IPS DF 4.7 (cell line): ENCODE data around the gene ERP44.
"Not testable (repeated sequence)": the region's sequence is repeated elsewhere in the genome, so short reads cannot be mapped to it uniquely, and the experiment has no call there.

Experiments used
- DNase-seq: peaks from one replicate; pipeline ENCODE4 v3.0.0-alpha.2; 2013; ENCODE audit warnings: low spot score; ENCODE audit errors: extremely low read depth

ERP44 gene

GRCh38 chr9:100098887-100099721 is at the start of gene ERP44, which contains the start of gene INVS:
ERP44 (minus strand) TSS chr9:100099000; CDS start chr9:100098840, 160 bp downstream.
INVS (plus strand) TSS chr9:100099243; CDS start chr9:100104522, 5,279 bp downstream.
- DNase-seq, result peak; percentile 98

- not testable (repeated sequence) for DNase-seq
These were observed 47.2 kb upstream of the ERP44 start for GRCh38 chr9:100145976-100146375.

GRCh38 chr9:100145167-100145934 is 46.6 kb upstream of the ERP44 start:
- not testable (repeated sequence) for DNase-seq

- not testable (repeated sequence) for DNase-seq
These were observed 43.1 kb upstream of the ERP44 start for GRCh38 chr9:100141862-100142261.

- DNase-seq, result not testable (repeated sequence)
These were observed 41.5 kb upstream of the ERP44 start for GRCh38 chr9:100140303-100140702.

GRCh38 chr9:100136799-100137198 is 38.0 kb upstream of the ERP44 start:
- DNase-seq, result not testable (repeated sequence)

- DNase-seq, result no peak
These were observed 35.9 kb upstream of the ERP44 start for GRCh38 chr9:100134731-100135130.

- no peak for DNase-seq
These were observed 33.2 kb upstream of the ERP44 start for GRCh38 chr9:100131875-100132430.

- DNase-seq, result no peak
These were observed 32.4 kb upstream of the ERP44 start for GRCh38 chr9:100131216-100131615.

GRCh38 chr9:100129772-100130171 is 31.0 kb upstream of the ERP44 start:
- DNase-seq, result no peak

GRCh38 chr9:100126423-100126822 is 27.6 kb upstream of the ERP44 start:
- no peak for DNase-seq

GRCh38 chr9:100125910-100126309 is 27.1 kb upstream of the ERP44 start:
- DNase-seq, result no peak

GRCh38 chr9:100125236-100125635 is 26.4 kb upstream of the ERP44 start:
- DNase-seq, result no peak

GRCh38 chr9:100120286-100120685 is 21.5 kb upstream of the ERP44 start:
- no peak for DNase-seq

- no peak for DNase-seq
These were observed 18.5 kb upstream of the ERP44 start for GRCh38 chr9:100117316-100117715.

- DNase-seq, result no peak
These were observed 14.0 kb upstream of the ERP44 start for GRCh38 chr9:100112677-100113336.

- no peak for DNase-seq
These were observed 12.4 kb upstream of the ERP44 start for GRCh38 chr9:100111235-100111634.

GRCh38 chr9:100108559-100108958 is 9.8 kb upstream of the ERP44 start:
- no peak for DNase-seq

- DNase-seq, result no peak
These were observed 7.8 kb upstream of the ERP44 start for GRCh38 chr9:100106616-100107015.

GRCh38 chr9:100105861-100106260 is 7.1 kb upstream of the ERP44 start:
- DNase-seq, result no peak

GRCh38 chr9:100104314-100104713 is 5.5 kb upstream of the ERP44 start:
- DNase-seq, result no peak
